Measurements from ENCODE around the gene NPIPB2. TPM values are rescaled to one million over a fixed set of nuclear protein-coding genes. Genes with fewer than 3 reads are reported as not detected.
A peak's percentile ranks its signal among the peaks of the same experiment; 100 is the strongest.

Gene NPIPB2
- total RNA-seq, 4 donors from 2014 or later = 1.3 to 7.4 (median 3.2) TPM

DNA sequence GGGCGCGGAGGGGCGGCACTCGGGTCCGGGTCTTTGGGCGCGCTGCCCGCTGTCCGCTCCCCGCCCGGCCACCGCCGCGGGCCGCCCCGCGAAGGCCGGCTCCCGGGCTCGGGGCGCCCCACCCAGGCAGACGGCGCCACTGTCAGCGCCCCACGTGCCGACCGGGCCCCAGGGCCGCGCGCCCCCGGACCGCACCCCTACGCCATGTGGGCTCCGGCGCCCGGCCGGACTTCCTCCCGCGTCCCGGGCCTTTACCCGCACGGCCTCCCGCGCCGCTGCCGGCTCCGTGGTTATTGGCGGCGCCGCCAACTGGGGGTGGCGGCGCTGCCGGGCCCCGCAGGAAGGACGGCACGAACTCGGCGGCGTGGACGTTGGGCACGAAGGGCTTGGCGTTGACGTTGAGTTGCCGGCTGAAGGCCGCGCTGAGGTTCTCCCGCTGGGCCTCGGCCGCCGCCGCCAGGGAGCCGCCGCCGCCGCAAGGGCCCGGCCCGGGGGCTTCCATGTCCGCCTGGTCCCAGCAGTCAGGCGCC, 26.7 kb downstream of the NPIPB2 start:
- no peaks in the 10 kb centered on the region for H3K36me3 ChIP-seq
- no peak for TF ChIP-seq POLR2A (IDR thresholded peaks at IDR 0.05)
- TF ChIP-seq, protein P1, sequence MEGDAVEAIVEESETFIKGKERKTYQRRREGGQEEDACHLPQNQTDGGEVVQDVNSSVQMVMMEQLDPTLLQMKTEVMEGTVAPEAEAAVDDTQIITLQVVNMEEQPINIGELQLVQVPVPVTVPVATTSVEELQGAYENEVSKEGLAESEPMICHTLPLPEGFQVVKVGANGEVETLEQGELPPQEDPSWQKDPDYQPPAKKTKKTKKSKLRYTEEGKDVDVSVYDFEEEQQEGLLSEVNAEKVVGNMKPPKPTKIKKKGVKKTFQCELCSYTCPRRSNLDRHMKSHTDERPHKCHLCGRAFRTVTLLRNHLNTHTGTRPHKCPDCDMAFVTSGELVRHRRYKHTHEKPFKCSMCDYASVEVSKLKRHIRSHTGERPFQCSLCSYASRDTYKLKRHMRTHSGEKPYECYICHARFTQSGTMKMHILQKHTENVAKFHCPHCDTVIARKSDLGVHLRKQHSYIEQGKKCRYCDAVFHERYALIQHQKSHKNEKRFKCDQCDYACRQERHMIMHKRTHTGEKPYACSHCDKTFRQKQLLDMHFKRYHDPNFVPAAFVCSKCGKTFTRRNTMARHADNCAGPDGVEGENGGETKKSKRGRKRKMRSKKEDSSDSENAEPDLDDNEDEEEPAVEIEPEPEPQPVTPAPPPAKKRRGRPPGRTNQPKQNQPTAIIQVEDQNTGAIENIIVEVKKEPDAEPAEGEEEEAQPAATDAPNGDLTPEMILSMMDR (IDR thresholded peaks at IDR 0.05) = no peak
- intact Hi-C loops (cut with DNase I) = no loop called here
- H3K27ac ChIP-seq = peak overlapping the region; percentile 96 to 99 (median 97)
- H3K4me1 ChIP-seq = peaks cover 9 to 59% (median 38%) of the 10 kb centered on the region in 3 donors
- no peaks in the 10 kb centered on the region for H3K9me3 ChIP-seq
- WGBS, 2 donors = 0% methylated on average over 8 of the region's 79 CpGs; no CpG with 5 or more reads in 1 of the 2 donors
- DNase-seq = no peak
- no peaks in the 10 kb centered on the region for H3K27me3 ChIP-seq
- peak overlapping the region; percentile 66 to 97 (median 90) for H3K4me3 ChIP-seq

DNA sequence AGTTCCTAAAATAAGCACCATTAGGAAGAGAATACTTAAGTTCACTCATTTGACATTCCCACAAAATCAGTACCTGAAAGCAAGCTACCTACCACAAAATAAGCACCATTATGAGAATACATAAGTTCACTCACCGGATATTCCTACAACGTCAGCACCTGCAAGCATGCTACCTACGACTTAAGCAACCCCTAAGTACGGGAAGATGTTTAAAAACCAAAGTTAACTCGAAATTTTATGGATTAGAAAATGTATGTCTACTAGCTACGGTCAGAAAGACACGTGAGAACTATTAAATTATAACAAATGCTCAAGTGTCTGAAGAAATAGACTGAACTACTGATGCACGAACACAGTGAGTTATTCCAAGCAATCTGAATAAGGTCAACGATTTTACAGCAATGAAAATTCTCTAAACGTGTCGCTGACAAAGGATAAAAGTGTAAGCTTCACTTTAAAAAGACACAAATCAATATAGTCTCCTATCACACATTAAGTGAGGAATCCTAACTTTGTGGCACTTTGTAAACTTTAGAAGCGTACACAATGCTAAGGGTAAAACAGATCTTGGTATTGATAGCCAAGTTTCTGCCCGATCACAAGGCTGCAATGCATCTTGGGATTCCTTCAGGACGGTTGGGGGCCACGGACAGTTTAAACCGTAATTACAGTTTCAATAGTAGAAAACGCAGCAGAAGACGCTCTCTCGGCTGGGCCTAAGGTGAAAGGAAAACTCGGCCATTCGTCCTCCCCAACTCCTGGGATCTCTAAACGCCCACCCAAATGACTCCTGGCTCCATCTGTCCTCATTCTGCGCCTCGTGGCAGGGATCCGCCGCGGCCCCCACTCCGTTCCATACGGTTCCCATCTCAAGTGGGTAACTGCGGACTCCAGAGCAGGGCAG, 27.4 kb downstream of the NPIPB2 start:
- no peaks in the 10 kb centered on the region for H3K27me3 ChIP-seq
- no peaks in the 10 kb centered on the region for H3K36me3 ChIP-seq
- peaks cover 9 to 66% (median 42%) of the 10 kb centered on the region in 3 donors for H3K4me1 ChIP-seq
- H3K4me3 ChIP-seq = peak overlapping the region; percentile 66 to 97 (median 90)
- DNase-seq = no peak
- no peaks in the 10 kb centered on the region for H3K9me3 ChIP-seq
- H3K27ac ChIP-seq = peak overlapping the region; percentile 96 to 99 (median 97)
- TF ChIP-seq, protein P1 (IDR thresholded peaks at IDR 0.05) = no peak
- TF ChIP-seq POLR2A (IDR thresholded peaks at IDR 0.05) = no peak
- 1 to 3% methylated on average over 29 to 30 of the region's 30 CpGs for WGBS, 2 donors
- intact Hi-C loops (cut with DNase I) = no loop called here

DNA sequence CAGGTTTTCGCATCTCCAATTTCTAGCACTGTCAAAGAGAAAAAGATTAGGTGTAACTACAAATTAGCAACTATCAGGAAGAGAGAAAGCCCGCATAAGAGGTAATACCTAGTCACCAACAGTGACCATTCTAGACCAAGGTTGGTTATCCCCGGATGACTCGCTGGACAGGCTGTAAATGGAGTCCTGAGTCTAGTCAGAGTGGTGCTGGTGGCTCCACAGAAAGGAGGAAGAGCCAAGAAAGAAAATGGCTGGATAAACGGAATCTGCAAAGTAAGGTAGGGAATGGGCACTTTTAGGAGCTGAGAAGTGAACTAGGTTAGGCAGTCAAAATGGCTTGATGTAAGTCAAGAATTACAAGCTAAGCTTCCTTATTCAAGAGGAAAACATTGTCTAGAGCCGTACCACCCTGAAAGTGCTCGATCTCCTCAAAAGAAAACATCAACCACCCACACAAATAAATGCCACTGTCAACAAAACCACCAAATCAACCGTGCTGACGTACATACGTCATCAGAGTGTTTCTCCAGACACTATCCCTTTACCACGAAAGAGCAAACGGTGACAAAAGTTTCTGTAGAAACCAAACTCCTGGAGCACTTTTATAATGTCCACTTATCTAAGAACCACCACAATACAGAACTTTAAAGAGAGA, 28.3 kb downstream of the NPIPB2 start:
- intact Hi-C loops (cut with DNase I) = no loop called here
- Histone ChIP-seq H3K27ac (peak overlapping the region; percentile 96 to 99 (median 97)), H3K4me1 (peaks cover 9 to 73% (median 42%) of the 10 kb centered on the region in 3 donors), H3K4me3 (peak overlapping the region; percentile 66 to 97 (median 90)), H3K36me3 (no peaks in the 10 kb centered on the region), H3K27me3 (no peaks in the 10 kb centered on the region), H3K9me3 (no peaks in the 10 kb centered on the region)
- WGBS, 2 donors = 27 to 37% methylated on average over 12 of the region's 12 CpGs
- TF ChIP-seq, protein P1 (IDR thresholded peaks at IDR 0.05) = no peak
- no peak for TF ChIP-seq POLR2A (IDR thresholded peaks at IDR 0.05)
- no peak for DNase-seq

DNA sequence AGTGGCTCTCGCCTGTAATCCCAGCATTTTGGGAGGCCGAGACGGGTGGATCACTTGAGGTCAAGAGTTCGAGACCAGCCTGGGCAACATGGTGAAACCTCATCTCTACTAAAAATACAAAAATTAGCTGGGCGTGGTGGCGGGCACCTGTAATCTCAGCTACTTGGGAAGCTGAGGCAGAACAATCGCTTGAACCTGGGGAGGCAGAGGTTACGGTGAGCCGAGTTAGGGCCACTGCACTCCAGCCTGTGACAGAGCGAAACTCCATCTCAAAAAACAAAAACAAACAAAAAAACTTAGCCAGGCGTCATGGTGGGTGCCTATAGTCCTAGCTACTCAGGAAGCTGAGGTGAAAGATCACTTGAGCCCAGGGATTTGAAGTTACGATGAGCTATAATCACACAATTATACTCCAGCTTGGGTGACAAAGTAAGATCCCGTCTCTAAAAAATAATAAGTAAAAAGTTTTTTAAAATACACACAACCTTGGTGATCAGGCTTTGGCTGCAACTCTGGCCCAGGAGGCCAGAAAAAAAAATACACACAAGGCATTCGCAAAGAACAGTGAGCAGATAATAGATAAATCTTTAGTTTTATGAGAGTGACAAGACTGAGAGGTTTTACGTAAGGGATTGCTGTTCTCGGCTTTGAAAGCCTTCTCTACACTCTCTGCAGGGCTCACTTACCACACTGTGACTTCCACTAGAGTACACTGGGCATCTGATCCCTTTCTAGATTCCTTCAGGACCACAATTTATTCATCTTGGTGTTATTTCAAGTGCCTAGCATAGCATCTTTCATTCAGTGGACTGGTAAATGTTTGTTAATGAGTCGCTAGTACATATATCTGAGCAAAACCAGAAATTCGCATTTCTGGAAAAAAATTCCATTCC, 31.9 kb downstream of the NPIPB2 start:
- intact Hi-C loops (cut with DNase I) = no loop called here
- Histone ChIP-seq H3K36me3 (peaks cover 0 to 18% (median 0%) of the 10 kb centered on the region in 3 donors), H3K27me3 (no peaks in the 10 kb centered on the region), H3K9me3 (no peaks in the 10 kb centered on the region), H3K27ac (no peak overlapping the region), H3K4me1 (peaks cover 9 to 80% (median 34%) of the 10 kb centered on the region in 3 donors), H3K4me3 (no peak overlapping the region)
- TF ChIP-seq, protein P1 (IDR thresholded peaks at IDR 0.05) = no peak
- no peak for TF ChIP-seq POLR2A (IDR thresholded peaks at IDR 0.05)
- DNase-seq = no peak
- WGBS, 2 donors = 74 to 85% methylated on average over 15 to 18 of the region's 18 CpGs
